ENCODE results near the gene XIAP.
A peak's percentile ranks its signal among the peaks of the same experiment; 100 is the strongest.

Gene XIAP

GRCh38 chrX:123961268-123962005 lies 101.6 kb downstream of the XIAP start, which contains the start of gene STAG2:
Gene STAG2, plus strand, starts transcription at chrX:123961706. Its CDS starts 60,922 bp downstream, at chrX:124022628.
- DNase-seq, result peak; percentile 27 to 81 (median 52)

GRCh38 chrX:123962006-123962467 lies 102.2 kb downstream of the XIAP start:
- no peak for DNase-seq

GRCh38 chrX:123962794-123963373 lies 103.0 kb downstream of the XIAP start:
- DNase-seq, result peak; percentile 65 to 87 (median 80)
